ENCODE measurements around the gene COL23A1. TPM values are rescaled to one million over a fixed set of nuclear protein-coding genes. Genes with fewer than 3 reads are reported as not detected.

The COL23A1 gene
- polyA plus RNA-seq, 3 donors, result 0.11 to 0.21 TPM; not detected in 1

- Histone ChIP-seq H3K27ac (ENCODE audit: low read depth in 1 of 2, low read length in 2 of 2) (no peak overlapping the region), H3K4me1 (ENCODE audit: control insufficient read depth in 1 of 2, insufficient read depth in 2 of 2, low read length in 2 of 2) (no peaks in the 10 kb centered on the region), H3K4me2 (replicated peaks; ENCODE audit: extremely low read depth, low read length, poor library complexity, severe bottlenecking) (no peak overlapping the region), H3K9me3 (replicated peaks in 1 of 2; ENCODE audit: control insufficient read depth in 1 of 2, insufficient read depth in 1 of 2, low read length in 2 of 2) (peaks cover 0 to 3% of the 10 kb centered on the region in 2 donors), H3K9ac (ENCODE audit: insufficient read depth, low read length, poor library complexity, severe bottlenecking) (no peak overlapping the region), H3K79me2 (ENCODE audit: insufficient read depth, low read length) (no peaks in the 10 kb centered on the region), H3K36me3 (replicated peaks in 1 of 2; ENCODE audit: control insufficient read depth in 1 of 2, insufficient read depth in 2 of 2, low read length in 2 of 2) (no peaks in the 10 kb centered on the region), H2AFZ (ENCODE audit: insufficient read depth, low read depth, low read length, poor library complexity, severe bottlenecking) (no peak overlapping the region), H4K20me1 (ENCODE audit: insufficient read depth, low read length) (no peaks in the 10 kb centered on the region), H3K27me3 (ENCODE audit: control insufficient read depth in 2 of 2, insufficient read depth in 2 of 2, low read length in 2 of 2) (no peaks in the 10 kb centered on the region), H3K4me3 (replicated peaks in 1 of 3; ENCODE audit: low read depth in 2 of 3, low read length in 3 of 3) (no peak overlapping the region)
- TF ChIP-seq CTCF (IDR thresholded peaks at IDR 0.05), result no peak
- Mint-ChIP-seq H3K4me1 (peaks cover 2% of the 10 kb centered on the region), H3K9me3 (peaks cover 4 to 8% (median 7%) of the 10 kb centered on the region in 7 donors), H3K4me3 (no peak overlapping the region), H3K27me3 (ENCODE audit: low read depth in 3 of 3) (peaks cover 1 to 6% (median 5%) of the 10 kb centered on the region in 3 donors), H3K36me3 (no peaks in the 10 kb centered on the region), H3K27ac (no peak overlapping the region)
- DNase-seq, result no peak
- intact Hi-C loops (cut with micrococcal nuclease), result loop anchor here in 1 of 2 donors (1.0 kb wide), 1 partner anchor 21 kb away; no protein-coding TSS in a partner anchor
- WGBS (ENCODE audit: insufficient coverage), result 100% methylated on average over 2 of the region's 6 CpGs
Measured at GRCh38 chr5:178514851-178515418, 75.3 kb downstream of the COL23A1 start.

- no peaks in the 10 kb centered on the region for H3K36me3 ChIP-seq (replicated peaks in 1 of 2; ENCODE audit: control insufficient read depth in 1 of 2, insufficient read depth in 2 of 2, low read length in 2 of 2)
- intact Hi-C loops (cut with micrococcal nuclease), result no loop called here
Measured at GRCh38 chr5:178511172-178511571, 79.0 kb downstream of the COL23A1 start.

More at GRCh38 chr5:178511172-178511571, 79.0 kb downstream of the COL23A1 start:
- 77% methylated on average over 2 of the region's 3 CpGs for WGBS (ENCODE audit: insufficient coverage)
- DNase-seq, result no peak
- no peak overlapping the region for H3K27ac Mint-ChIP-seq
- peaks cover 2 to 4% of the 10 kb centered on the region in 2 donors for H3K36me3 Mint-ChIP-seq
- Histone ChIP-seq H3K4me3 (replicated peaks in 1 of 3; ENCODE audit: low read depth in 2 of 3, low read length in 3 of 3) (no peak overlapping the region), H3K4me1 (ENCODE audit: control insufficient read depth in 1 of 2, insufficient read depth in 2 of 2, low read length in 2 of 2) (no peaks in the 10 kb centered on the region), H3K27ac (ENCODE audit: low read depth in 1 of 2, low read length in 2 of 2) (no peak overlapping the region), H3K27me3 (ENCODE audit: control insufficient read depth in 2 of 2, insufficient read depth in 2 of 2, low read length in 2 of 2) (no peaks in the 10 kb centered on the region), H3K9ac (ENCODE audit: insufficient read depth, low read length, poor library complexity, severe bottlenecking) (no peak overlapping the region), H4K20me1 (ENCODE audit: insufficient read depth, low read length) (no peaks in the 10 kb centered on the region), H3K4me2 (replicated peaks; ENCODE audit: extremely low read depth, low read length, poor library complexity, severe bottlenecking) (no peak overlapping the region), H3K79me2 (ENCODE audit: insufficient read depth, low read length) (no peaks in the 10 kb centered on the region), H2AFZ (ENCODE audit: insufficient read depth, low read depth, low read length, poor library complexity, severe bottlenecking) (no peak overlapping the region), H3K9me3 (replicated peaks in 1 of 2; ENCODE audit: control insufficient read depth in 1 of 2, insufficient read depth in 1 of 2, low read length in 2 of 2) (peaks cover 4 to 13% of the 10 kb centered on the region in 2 donors)
- no peak overlapping the region for H3K4me3 Mint-ChIP-seq
- TF ChIP-seq CTCF (IDR thresholded peaks at IDR 0.05), result no peak
- H3K9me3 Mint-ChIP-seq, result peaks cover 14 to 24% (median 22%) of the 10 kb centered on the region in 7 donors
- peaks cover 1 to 5% (median 3%) of the 10 kb centered on the region in 3 donors for H3K27me3 Mint-ChIP-seq (ENCODE audit: low read depth in 3 of 3)
- peaks cover 2% of the 10 kb centered on the region for H3K4me1 Mint-ChIP-seq
